LNCAP (cell line): ENCODE measurements around the gene EIF3F.

Source experiments
- CTCF ChIP-seq: fragments of 450-650 bp; IDR thresholded peaks from 2 replicates; pipeline ENCODE4 v1.5.1; 2017; ENCODE audit warnings: mild to moderate bottlenecking

The EIF3F gene

GRCh38 chr11:8025816-8026215 lies 38.7 kb downstream of the EIF3F start:
- TF ChIP-seq CTCF: no peak

- no peak for TF ChIP-seq CTCF
These were observed 39.8 kb downstream of the EIF3F start for GRCh38 chr11:8026982-8027381.

GRCh38 chr11:8028766-8029165 lies 41.6 kb downstream of the EIF3F start:
- no peak for TF ChIP-seq CTCF

- TF ChIP-seq CTCF: no peak
These were observed 43.5 kb downstream of the EIF3F start for GRCh38 chr11:8030526-8031247.

GRCh38 chr11:8031248-8032115 lies 44.3 kb downstream of the EIF3F start:
- no peak for TF ChIP-seq CTCF

GRCh38 chr11:8032122-8032521 lies 45.0 kb downstream of the EIF3F start:
- TF ChIP-seq CTCF: no peak

- no peak for TF ChIP-seq CTCF
These were observed 45.6 kb downstream of the EIF3F start for GRCh38 chr11:8032576-8033304.
